IMR-90 (cell line): ENCODE results near the gene KRT6A. TPM values are rescaled to one million over a fixed set of nuclear protein-coding genes. Genes with fewer than 3 reads are reported as not detected.

ENCODE experiments used
- ATAC-seq: fragments of 200-7000 bp; cut with Tn5 transposase; 2 replicates; pipeline ENCODE4 v1.9.1; 2020; ENCODE audit warnings: low read depth, mild to moderate bottlenecking, moderate library complexity
- BruUV-seq: library from RNA; stranded (reverse); fragments of 400-500 nt; replicated peaks from 2 replicates; lab custom pipeline; 2021; lab: Mats Ljungman, UMichigan
- CTCF ChIA-PET: fragments of 300-600 bp; formaldehyde crosslinking; extraction: SDS; loops from one replicate; lab custom pipeline; 2021; ENCODE audit warnings: antibody characterized with exemption; lab: Yijun Ruan, JAX
- POLR2A ChIA-PET: fragments of 300-600 bp; sonication (Branson Sonifier 250); formaldehyde crosslinking; loops from one replicate; lab custom pipeline; 2022; ENCODE audit warnings: antibody characterized with exemption; ENCODE audit not compliant: unreplicated experiment; lab: Charles Lee
- DNase-seq: peaks from one replicate; pipeline ENCODE4 v3.0.0; 2013
- H2AFZ ChIP-seq: replicated peaks from 2 replicates; pipeline ENCODE3; 2013; ENCODE audit warnings: low read length, mild to moderate bottlenecking; ENCODE audit not compliant: poor library complexity
- H2AK5ac ChIP-seq: 2 replicates; pipeline ENCODE4 v1.6.1; 2013; ENCODE audit warnings: low read depth, low read length, inconsistent platforms
- H2AK9ac ChIP-seq: replicated peaks from 2 replicates; pipeline ENCODE3; 2013; ENCODE audit warnings: mild to moderate bottlenecking, low read depth, low read length, moderate library complexity; ENCODE audit not compliant: poor library complexity
- H2BK120ac ChIP-seq: 2 replicates; pipeline ENCODE4 v1.6.1; 2013; ENCODE audit warnings: low read depth, low read length, inconsistent platforms
- H2BK15ac ChIP-seq: 3 replicates; pipeline ENCODE4 v1.6.1; 2013; ENCODE audit warnings: low read depth, low read length, inconsistent platforms
- H2BK20ac ChIP-seq: 2 replicates; pipeline ENCODE4 v1.6.1; 2013; ENCODE audit warnings: low read depth, mild to moderate bottlenecking, inconsistent platforms, low read length, moderate library complexity
- H2BK5ac ChIP-seq: 2 replicates; pipeline ENCODE4 v1.6.1; 2013; ENCODE audit warnings: mild to moderate bottlenecking, low read depth, low read length, inconsistent platforms; ENCODE audit not compliant: poor library complexity, severe bottlenecking
- H3K14ac ChIP-seq: replicated peaks from 2 replicates; pipeline ENCODE4 v1.6.1; 2013; ENCODE audit warnings: low read depth, low read length, inconsistent platforms
- H3K18ac ChIP-seq: 2 replicates; pipeline ENCODE4 v1.6.1; 2013; ENCODE audit warnings: low read depth, low read length, control low read depth
- H3K23ac ChIP-seq: 2 replicates; pipeline ENCODE4 v1.6.1; 2013; ENCODE audit warnings: low read depth, low read length, inconsistent platforms
- H3K27ac ChIP-seq: 2 replicates; pipeline ENCODE4 v1.5.1; 2013; ENCODE audit warnings: mild to moderate bottlenecking, control low read depth, low read length; ENCODE audit not compliant: insufficient read depth
- H3K27me3 ChIP-seq: 2 replicates; pipeline ENCODE4 v1.6.1; 2013; ENCODE audit warnings: low read length; ENCODE audit not compliant: control insufficient read depth, insufficient read depth
- H3K36me3 ChIP-seq: 2 replicates; pipeline ENCODE4 v1.6.1; 2013; ENCODE audit warnings: low read length, mixed read lengths; ENCODE audit not compliant: control insufficient read depth, insufficient read depth
- H3K4ac ChIP-seq: 2 replicates; pipeline ENCODE4 v1.6.1; 2013; ENCODE audit warnings: low read depth, low read length, inconsistent platforms
- H3K4me1 ChIP-seq: 2 replicates; pipeline ENCODE4 v1.6.1; 2013; ENCODE audit warnings: low read length, mixed read lengths; ENCODE audit not compliant: control insufficient read depth, insufficient read depth
- H3K4me2 ChIP-seq: 2 replicates; pipeline ENCODE4 v1.6.1; 2013; ENCODE audit warnings: low read depth, mild to moderate bottlenecking, control low read depth, low read length, moderate library complexity
- H3K4me3 ChIP-seq: 2 replicates; pipeline ENCODE4 v1.5.1; 2013; ENCODE audit warnings: low read depth, mild to moderate bottlenecking, control low read depth, low read length, moderate library complexity; ENCODE audit not compliant: insufficient read depth
- H3K56ac ChIP-seq: 2 replicates; pipeline ENCODE4 v1.6.1; 2013; ENCODE audit warnings: low read length, inconsistent platforms; ENCODE audit not compliant: insufficient read depth; ENCODE audit errors: extremely low read depth
- H3K79me1 ChIP-seq, 2 experiments: 2 replicates each; pipeline ENCODE4 v1.6.1; 2013; ENCODE audit warnings: low read length in 2 of 2, inconsistent platforms in 1 of 2, low read depth in 1 of 2
- H3K9ac ChIP-seq: 2 replicates; pipeline ENCODE4 v1.6.1; 2013; ENCODE audit warnings: low read depth, low read length, control low read depth
- H3K9me1 ChIP-seq: 2 replicates; pipeline ENCODE4 v1.6.1; 2013; ENCODE audit warnings: low read length, inconsistent platforms; ENCODE audit not compliant: insufficient read depth
- H3K9me3 ChIP-seq: 2 replicates; pipeline ENCODE4 v1.6.1; 2013; ENCODE audit warnings: low read length; ENCODE audit not compliant: control insufficient read depth, insufficient read depth
- H4K20me1 ChIP-seq: 2 replicates; pipeline ENCODE4 v1.6.1; 2013; ENCODE audit warnings: low read length, inconsistent platforms; ENCODE audit not compliant: insufficient read depth
- H4K5ac ChIP-seq: 2 replicates; pipeline ENCODE4 v1.6.1; 2013; ENCODE audit warnings: mild to moderate bottlenecking, low read depth, low read length, control low read depth
- H4K8ac ChIP-seq, 2 experiments: 2 replicates each; pipeline ENCODE4 v1.6.1; 2013; ENCODE audit warnings: low read depth in 2 of 2, low read length in 2 of 2, control low read depth in 1 of 2, inconsistent platforms in 1 of 2
- H4K91ac ChIP-seq: 2 replicates; pipeline ENCODE4 v1.6.1; 2013; ENCODE audit warnings: low read depth, low read length, inconsistent platforms; ENCODE audit not compliant: insufficient read depth
- BHLHE40 ChIP-seq: fragments of 150-350 bp; IDR thresholded peaks from 2 replicates; pipeline ENCODE4 v1.6.1; 2016; ENCODE audit warnings: mild to moderate bottlenecking, low read depth, low read length
- CEBPB ChIP-seq: IDR thresholded peaks from 2 replicates; pipeline ENCODE4 v1.6.1; 2012; ENCODE audit warnings: low read depth, low read length, improper control_type of control experiment
- CHD1 ChIP-seq: IDR thresholded peaks from 2 replicates; pipeline ENCODE4 v1.6.1; 2012; ENCODE audit warnings: low read depth, low read length, improper control_type of control experiment
- FOS ChIP-seq: fragments of 150-350 bp; IDR thresholded peaks from 2 replicates; pipeline ENCODE4 v1.6.1; 2016; ENCODE audit warnings: low read depth, low read length
- MAFK ChIP-seq: IDR thresholded peaks from 2 replicates; pipeline ENCODE4 v1.6.1; 2012; ENCODE audit warnings: low read depth, low read length, improper control_type of control experiment
- MAZ ChIP-seq: IDR thresholded peaks from 2 replicates; pipeline ENCODE4 v1.6.1; 2012; ENCODE audit warnings: low read depth, mild to moderate bottlenecking, low read length, improper control_type of control experiment, moderate library complexity, borderline replicate concordance
- MXI1 ChIP-seq: IDR thresholded peaks from 2 replicates; pipeline ENCODE4 v1.6.1; 2012; ENCODE audit warnings: low read depth, mild to moderate bottlenecking, low read length, moderate library complexity, borderline replicate concordance
- NFE2L2 ChIP-seq: fragments of 150-350 bp; IDR thresholded peaks from 2 replicates; pipeline ENCODE4 v1.6.1; 2016; ENCODE audit warnings: low read depth, mild to moderate bottlenecking, low read length
- POLR2A ChIP-seq: IDR thresholded peaks from 2 replicates; pipeline ENCODE4 v1.6.1; 2012; ENCODE audit warnings: mild to moderate bottlenecking, low read depth, low read length
- RAD21 ChIP-seq: IDR thresholded peaks from 2 replicates; pipeline ENCODE4 v1.6.1; 2012; ENCODE audit warnings: low read length, improper control_type of control experiment
- RCOR1 ChIP-seq: IDR thresholded peaks from 2 replicates; pipeline ENCODE4 v1.6.1; 2012; ENCODE audit warnings: mild to moderate bottlenecking, low read length, improper control_type of control experiment; ENCODE audit not compliant: insufficient replicate concordance
- RFX5 ChIP-seq: IDR thresholded peaks from 2 replicates; pipeline ENCODE4 v1.8.0; 2012; ENCODE audit warnings: low read depth, mild to moderate bottlenecking, low read length, moderate library complexity
- SMC3 ChIP-seq: fragments of 150-350 bp; IDR thresholded peaks from 2 replicates; pipeline ENCODE4 v1.6.1; 2016; ENCODE audit warnings: low read depth, mild to moderate bottlenecking, antibody characterized with exemption, low read length, moderate library complexity
- dilution Hi-C: fragments of 300-500 bp; cut with HindIII; formaldehyde crosslinking; loops from one replicate; pipeline ENCODE4 v1.14.3; 2018; ENCODE audit warnings: low sequenced_read_pairs; ENCODE audit not compliant: unreplicated experiment
- in situ Hi-C: fragments of 300-500 bp; cut with MboI; formaldehyde crosslinking; loops from 3 replicates; pipeline ENCODE4 v1.14.3; 2019; ENCODE audit warnings: low sequenced_read_pairs, inconsistent platforms, mixed read lengths
- intact Hi-C: fragments of 100-400 bp; cut with micrococcal nuclease; formaldehyde crosslinking; loops from 2 replicates; pipeline ENCODE4 v1.10.0; 2022
- polyA plus RNA-seq, 3 experiments: library from polyadenylated mRNA; depleted of rRNA; stranded (reverse); fragments of >200 nt; gene quantifications; 2 replicates each; pipeline ENCODE4 v1.2.3, GENCODE V29; 2012; ENCODE audit warnings: low replicate concordance in 1 of 3
- total RNA-seq: library from RNA; depleted of rRNA; stranded (reverse); fragments of >200 nt; gene quantifications from 2 replicates; pipeline ENCODE4 v1.2.3, GENCODE V29; 2012
- TF ChIP-seq, protein P1 (sequence below): conservative IDR thresholded peaks from 2 replicates; pipeline ENCODE4 v1.5.1; 2012; ENCODE audit warnings: mild to moderate bottlenecking, low read depth, low read length, improper control_type of control experiment
- TF ChIP-seq, protein P2 (sequence below): fragments of 150-350 bp; IDR thresholded peaks from 2 replicates; pipeline ENCODE4 v1.6.1; 2016; ENCODE audit warnings: low read depth, mild to moderate bottlenecking, low read length, moderate library complexity, borderline replicate concordance
- TF ChIP-seq, protein P3 (sequence below): fragments of 150-350 bp; IDR thresholded peaks from 2 replicates; pipeline ENCODE4 v1.6.1; 2017; ENCODE audit warnings: mild to moderate bottlenecking, antibody characterized with exemption, low read length, low read depth

KRT6A gene
- total and polyA plus RNA-seq, 2 of the 4 experiments (the other 2 are of a cell fraction), result not detected

DNA sequence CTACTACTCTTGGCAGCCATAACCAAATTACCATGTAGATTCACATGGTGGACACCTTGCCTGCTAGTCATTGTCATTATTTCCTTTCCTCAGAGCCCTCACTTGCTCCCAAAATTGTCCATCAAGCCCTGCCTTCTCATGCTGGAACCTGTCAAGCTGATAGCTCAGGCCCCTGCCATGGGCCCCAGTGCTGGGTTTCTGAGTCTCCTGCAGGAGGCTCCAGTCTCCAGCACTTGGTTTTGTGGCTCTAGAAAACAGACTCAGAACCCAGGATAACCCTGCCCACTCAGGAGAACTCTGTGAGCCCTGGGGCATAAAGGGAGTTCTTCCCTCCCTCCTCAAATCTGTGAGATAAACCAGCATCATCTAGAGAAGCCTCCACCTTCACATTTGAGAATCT lies 49.1 kb upstream of the KRT6A start:
- dilution Hi-C loops, result no loop called here
- Histone ChIP-seq H3K4me1 (no peaks in the 10 kb centered on the region), H3K36me3 (no peaks in the 10 kb centered on the region), H2BK5ac (no peak overlapping the region), H3K56ac (no peak overlapping the region), H2BK15ac (no peak overlapping the region), H3K9me3 (no peaks in the 10 kb centered on the region), H3K23ac (no peak overlapping the region), H3K18ac (no peak overlapping the region), H2AK5ac (no peak overlapping the region), H4K8ac (no peak overlapping the region), H3K27ac (no peak overlapping the region), H3K79me1 (no peaks in the 10 kb centered on the region), H4K5ac (no peak overlapping the region), H3K4ac (no peak overlapping the region), H2AK9ac (no peak overlapping the region), H3K9me1 (no peaks in the 10 kb centered on the region; the same call in 1 of the 2 replicates), H3K14ac (no peak overlapping the region), H3K9ac (no peak overlapping the region), H3K27me3 (peaks cover 8% of the 10 kb centered on the region), H4K20me1 (no peaks in the 10 kb centered on the region), H2AFZ (no peak overlapping the region), H3K4me3 (no peak overlapping the region), H2BK20ac (no peak overlapping the region), H3K4me2 (no peak overlapping the region), H2BK120ac (no peak overlapping the region), H4K91ac (no peak overlapping the region)
- DNase-seq, result no peak
- TF ChIP-seq MAFK, result no peak
- TF ChIP-seq RFX5, result no peak
- TF ChIP-seq, protein P1, sequence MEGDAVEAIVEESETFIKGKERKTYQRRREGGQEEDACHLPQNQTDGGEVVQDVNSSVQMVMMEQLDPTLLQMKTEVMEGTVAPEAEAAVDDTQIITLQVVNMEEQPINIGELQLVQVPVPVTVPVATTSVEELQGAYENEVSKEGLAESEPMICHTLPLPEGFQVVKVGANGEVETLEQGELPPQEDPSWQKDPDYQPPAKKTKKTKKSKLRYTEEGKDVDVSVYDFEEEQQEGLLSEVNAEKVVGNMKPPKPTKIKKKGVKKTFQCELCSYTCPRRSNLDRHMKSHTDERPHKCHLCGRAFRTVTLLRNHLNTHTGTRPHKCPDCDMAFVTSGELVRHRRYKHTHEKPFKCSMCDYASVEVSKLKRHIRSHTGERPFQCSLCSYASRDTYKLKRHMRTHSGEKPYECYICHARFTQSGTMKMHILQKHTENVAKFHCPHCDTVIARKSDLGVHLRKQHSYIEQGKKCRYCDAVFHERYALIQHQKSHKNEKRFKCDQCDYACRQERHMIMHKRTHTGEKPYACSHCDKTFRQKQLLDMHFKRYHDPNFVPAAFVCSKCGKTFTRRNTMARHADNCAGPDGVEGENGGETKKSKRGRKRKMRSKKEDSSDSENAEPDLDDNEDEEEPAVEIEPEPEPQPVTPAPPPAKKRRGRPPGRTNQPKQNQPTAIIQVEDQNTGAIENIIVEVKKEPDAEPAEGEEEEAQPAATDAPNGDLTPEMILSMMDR, result no peak
- no peak for TF ChIP-seq SMC3
- TF ChIP-seq, protein P2, sequence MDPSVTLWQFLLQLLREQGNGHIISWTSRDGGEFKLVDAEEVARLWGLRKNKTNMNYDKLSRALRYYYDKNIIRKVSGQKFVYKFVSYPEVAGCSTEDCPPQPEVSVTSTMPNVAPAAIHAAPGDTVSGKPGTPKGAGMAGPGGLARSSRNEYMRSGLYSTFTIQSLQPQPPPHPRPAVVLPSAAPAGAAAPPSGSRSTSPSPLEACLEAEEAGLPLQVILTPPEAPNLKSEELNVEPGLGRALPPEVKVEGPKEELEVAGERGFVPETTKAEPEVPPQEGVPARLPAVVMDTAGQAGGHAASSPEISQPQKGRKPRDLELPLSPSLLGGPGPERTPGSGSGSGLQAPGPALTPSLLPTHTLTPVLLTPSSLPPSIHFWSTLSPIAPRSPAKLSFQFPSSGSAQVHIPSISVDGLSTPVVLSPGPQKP, result no peak
- TF ChIP-seq RAD21, result no peak
- TF ChIP-seq MXI1, result no peak
- TF ChIP-seq NFE2L2, result no peak
- no peak for TF ChIP-seq CEBPB
- no peak for TF ChIP-seq RCOR1
- no peak for TF ChIP-seq CHD1
- no peak for TF ChIP-seq MAZ
- TF ChIP-seq POLR2A, result no peak
- TF ChIP-seq, protein P3, sequence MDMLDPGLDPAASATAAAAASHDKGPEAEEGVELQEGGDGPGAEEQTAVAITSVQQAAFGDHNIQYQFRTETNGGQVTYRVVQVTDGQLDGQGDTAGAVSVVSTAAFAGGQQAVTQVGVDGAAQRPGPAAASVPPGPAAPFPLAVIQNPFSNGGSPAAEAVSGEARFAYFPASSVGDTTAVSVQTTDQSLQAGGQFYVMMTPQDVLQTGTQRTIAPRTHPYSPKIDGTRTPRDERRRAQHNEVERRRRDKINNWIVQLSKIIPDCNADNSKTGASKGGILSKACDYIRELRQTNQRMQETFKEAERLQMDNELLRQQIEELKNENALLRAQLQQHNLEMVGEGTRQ, result no peak
- no peak for TF ChIP-seq BHLHE40
- no peak for TF ChIP-seq FOS
- in situ Hi-C loops, result no loop called here
- ATAC-seq, result no peak
- intact Hi-C loops, result no loop called here
- no TSS peak for BruUV-seq
- POLR2A ChIA-PET, result no interaction called here
- CTCF ChIA-PET, result no interaction called here
